ENCODE results near the gene NOX4.

NOX4 gene

DNA sequence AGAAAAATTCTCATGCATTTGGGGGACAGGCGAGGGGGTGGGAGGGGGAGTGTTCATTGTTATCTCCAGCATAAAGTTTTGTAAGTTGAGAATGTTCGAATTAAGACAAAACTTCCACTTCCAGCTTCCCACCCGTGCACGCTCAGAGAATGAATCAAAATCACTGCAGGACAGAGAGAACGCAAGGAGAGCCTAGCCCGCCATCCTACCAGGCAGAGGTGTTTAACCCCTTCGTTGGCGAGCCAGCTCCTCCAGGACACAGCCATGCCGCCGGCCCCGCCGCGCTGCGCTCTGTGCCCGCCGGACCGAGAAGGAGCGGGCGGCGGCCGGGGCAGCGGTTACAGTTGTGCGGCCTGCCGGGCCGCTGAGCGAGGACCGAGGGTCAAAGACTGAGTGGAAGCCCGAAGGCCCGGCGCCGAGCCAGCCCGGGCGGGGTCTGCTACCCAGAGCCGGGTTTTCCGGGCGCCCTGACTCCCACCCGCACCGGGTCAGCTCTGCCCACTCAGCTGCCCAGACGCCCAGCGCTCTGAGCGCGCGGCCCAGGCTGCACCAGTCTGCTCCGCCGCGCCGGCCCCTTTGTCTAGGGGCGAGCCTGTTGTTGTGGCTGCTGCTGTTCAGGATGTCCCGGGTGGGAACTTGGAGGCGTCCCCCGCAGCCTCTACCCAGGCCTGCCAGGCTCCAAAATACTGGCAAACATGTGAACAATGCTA lies at the start of gene NOX4:
Gene NOX4, minus strand, starts transcription at position 395 of the 710 bp plus-strand sequence. Its CDS starts 129 bp downstream, at position 266.
- Histone ChIP-seq H3K9me3 (ENCODE audit: insufficient read depth, low read length) (no peaks in the 10 kb centered on the region), H3K4me1 (ENCODE audit: insufficient read depth, insufficient read length) (no peaks in the 10 kb centered on the region), H3K27me3 (ENCODE audit: insufficient read depth, insufficient read length) (no peaks in the 10 kb centered on the region), H3K9ac (ENCODE audit: insufficient read length, low read depth) (peak within 1 kb of the TSS; percentile 64), H3K36me3 (ENCODE audit: insufficient read depth, insufficient read length, low read length) (peaks cover 16% of the 10 kb centered on the region), H3K4me3 (ENCODE audit: insufficient read length, low read depth) (peak within 1 kb of the TSS; percentile 50)
- DNase-seq (ENCODE audit: low read depth, low spot score), result peak; percentile 42
- TF ChIP-seq SUZ12 (IDR thresholded peaks at IDR 0.05; ENCODE audit: extremely low read depth, insufficient read depth, insufficient read length), result no peak
- TF ChIP-seq YY1 (IDR thresholded peaks at IDR 0.05; ENCODE audit: insufficient read depth, insufficient read length), result no peak
- no peak for TF ChIP-seq ZNF274 (IDR thresholded peaks at IDR 0.05; ENCODE audit: low read depth, low read length)

- H3K4me3 ChIP-seq (ENCODE audit: insufficient read length, low read depth), result no peak overlapping the region
- H3K36me3 ChIP-seq (ENCODE audit: insufficient read depth, insufficient read length, low read length), result no peaks in the 10 kb centered on the region
- H3K9me3 ChIP-seq (ENCODE audit: insufficient read depth, low read length), result no peaks in the 10 kb centered on the region
- no peaks in the 10 kb centered on the region for H3K27me3 ChIP-seq (ENCODE audit: insufficient read depth, insufficient read length)
- H3K4me1 ChIP-seq (ENCODE audit: insufficient read depth, insufficient read length), result no peaks in the 10 kb centered on the region
- no peak for DNase-seq (ENCODE audit: low read depth, low spot score)
- no peak overlapping the region for H3K9ac ChIP-seq (ENCODE audit: insufficient read length, low read depth)
- TF ChIP-seq YY1 (IDR thresholded peaks at IDR 0.05; ENCODE audit: insufficient read depth, insufficient read length) (no peak), SUZ12 (IDR thresholded peaks at IDR 0.05; ENCODE audit: extremely low read depth, insufficient read depth, insufficient read length) (no peak), ZNF274 (IDR thresholded peaks at IDR 0.05; ENCODE audit: low read depth, low read length) (no peak)
Observed at GRCh38 chr11:89540826-89541225, 49.7 kb upstream of the NOX4 start.

- no peaks in the 10 kb centered on the region for H3K4me1 ChIP-seq (ENCODE audit: insufficient read depth, insufficient read length)
- H3K9ac ChIP-seq (ENCODE audit: insufficient read length, low read depth), result no peak overlapping the region
- TF ChIP-seq YY1 (IDR thresholded peaks at IDR 0.05; ENCODE audit: insufficient read depth, insufficient read length), result no peak
- TF ChIP-seq ZNF274 (IDR thresholded peaks at IDR 0.05; ENCODE audit: low read depth, low read length), result no peak
- TF ChIP-seq SUZ12 (IDR thresholded peaks at IDR 0.05; ENCODE audit: extremely low read depth, insufficient read depth, insufficient read length), result no peak
- DNase-seq (ENCODE audit: low read depth, low spot score), result no peak
- no peaks in the 10 kb centered on the region for H3K27me3 ChIP-seq (ENCODE audit: insufficient read depth, insufficient read length)
- H3K36me3 ChIP-seq (ENCODE audit: insufficient read depth, insufficient read length, low read length), result no peaks in the 10 kb centered on the region
- no peaks in the 10 kb centered on the region for H3K9me3 ChIP-seq (ENCODE audit: insufficient read depth, low read length)
- no peak overlapping the region for H3K4me3 ChIP-seq (ENCODE audit: insufficient read length, low read depth)
Observed at GRCh38 chr11:89537936-89538335, 46.8 kb upstream of the NOX4 start.

- no peak for TF ChIP-seq SUZ12 (IDR thresholded peaks at IDR 0.05; ENCODE audit: extremely low read depth, insufficient read depth, insufficient read length)
- no peak for TF ChIP-seq ZNF274 (IDR thresholded peaks at IDR 0.05; ENCODE audit: low read depth, low read length)
- TF ChIP-seq YY1 (IDR thresholded peaks at IDR 0.05; ENCODE audit: insufficient read depth, insufficient read length), result no peak
- Histone ChIP-seq H3K27me3 (ENCODE audit: insufficient read depth, insufficient read length) (no peaks in the 10 kb centered on the region), H3K4me1 (ENCODE audit: insufficient read depth, insufficient read length) (no peaks in the 10 kb centered on the region), H3K4me3 (ENCODE audit: insufficient read length, low read depth) (no peak overlapping the region), H3K9me3 (ENCODE audit: insufficient read depth, low read length) (no peaks in the 10 kb centered on the region), H3K36me3 (ENCODE audit: insufficient read depth, insufficient read length, low read length) (no peaks in the 10 kb centered on the region), H3K9ac (ENCODE audit: insufficient read length, low read depth) (no peak overlapping the region)
- DNase-seq (ENCODE audit: low read depth, low spot score), result no peak
Observed at GRCh38 chr11:89536926-89537325, 45.8 kb upstream of the NOX4 start.

DNA sequence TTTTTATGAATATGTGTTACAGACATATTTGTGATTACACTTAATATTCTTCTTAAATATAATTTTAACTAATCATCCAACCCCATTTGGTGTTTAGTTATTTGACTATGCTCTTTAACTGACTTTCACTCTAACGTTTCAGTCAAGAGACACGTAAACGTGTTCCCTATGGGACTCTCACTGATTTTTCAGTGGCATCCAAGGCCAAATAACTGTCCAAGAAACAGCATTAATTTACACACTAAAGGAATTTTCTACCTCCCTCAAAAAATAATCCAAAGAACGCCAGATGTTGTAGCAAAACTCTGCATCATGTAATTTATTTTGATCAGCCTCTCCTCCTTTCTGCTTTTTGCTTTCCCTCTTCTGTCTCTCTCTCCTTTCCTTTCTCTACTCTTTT lies 44.0 kb upstream of the NOX4 start:
- no peak for DNase-seq (ENCODE audit: low read depth, low spot score)
- H3K9ac ChIP-seq (ENCODE audit: insufficient read length, low read depth), result no peak overlapping the region
- no peaks in the 10 kb centered on the region for H3K4me1 ChIP-seq (ENCODE audit: insufficient read depth, insufficient read length)
- no peak overlapping the region for H3K4me3 ChIP-seq (ENCODE audit: insufficient read length, low read depth)
- no peaks in the 10 kb centered on the region for H3K36me3 ChIP-seq (ENCODE audit: insufficient read depth, insufficient read length, low read length)
- no peak for TF ChIP-seq YY1 (IDR thresholded peaks at IDR 0.05; ENCODE audit: insufficient read depth, insufficient read length)
- TF ChIP-seq SUZ12 (IDR thresholded peaks at IDR 0.05; ENCODE audit: extremely low read depth, insufficient read depth, insufficient read length), result no peak
- no peaks in the 10 kb centered on the region for H3K27me3 ChIP-seq (ENCODE audit: insufficient read depth, insufficient read length)
- H3K9me3 ChIP-seq (ENCODE audit: insufficient read depth, low read length), result no peaks in the 10 kb centered on the region

DNA sequence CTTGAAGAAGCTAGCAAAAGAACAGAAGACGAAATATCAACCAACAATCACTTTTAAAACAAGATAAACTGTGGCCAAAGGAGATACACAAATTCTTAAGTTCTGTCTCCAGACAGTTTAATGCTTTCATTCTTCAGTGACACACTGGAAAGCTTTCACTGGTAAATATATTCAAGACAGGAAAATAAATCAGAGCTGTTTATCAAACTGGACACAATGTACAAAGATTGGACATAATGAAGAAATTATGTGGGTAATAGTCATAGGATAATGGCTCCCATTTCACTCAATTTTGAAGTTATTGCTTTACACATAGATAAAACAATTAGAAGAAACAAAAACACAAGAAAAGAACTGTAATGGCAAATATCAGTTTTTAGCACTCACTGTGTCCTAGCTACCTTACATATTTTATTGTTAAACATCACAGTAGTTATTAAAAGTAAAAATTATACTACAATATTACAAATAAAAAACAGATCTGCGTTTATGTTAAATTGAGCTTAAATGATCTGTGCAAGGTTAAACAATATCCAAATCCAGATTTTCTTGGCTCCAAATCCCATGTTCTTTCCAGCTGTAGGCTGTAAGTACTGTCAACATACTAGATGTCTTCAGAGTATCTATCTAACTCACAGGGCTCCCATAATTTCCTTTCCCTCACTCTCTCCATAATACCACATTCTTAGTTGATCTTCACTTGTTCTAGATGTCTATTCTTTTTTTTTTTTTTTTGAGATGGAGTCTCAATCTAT lies 38.6 kb upstream of the NOX4 start:
- Histone ChIP-seq H3K9me3 (ENCODE audit: insufficient read depth, low read length) (peaks cover 14% of the 10 kb centered on the region; the same call in 1 of the 2 replicates), H3K9ac (ENCODE audit: insufficient read length, low read depth) (no peak overlapping the region), H3K4me3 (ENCODE audit: insufficient read length, low read depth) (no peak overlapping the region), H3K27me3 (ENCODE audit: insufficient read depth, insufficient read length) (no peaks in the 10 kb centered on the region), H3K4me1 (ENCODE audit: insufficient read depth, insufficient read length) (no peaks in the 10 kb centered on the region), H3K36me3 (ENCODE audit: insufficient read depth, insufficient read length, low read length) (no peaks in the 10 kb centered on the region)
- DNase-seq (ENCODE audit: low read depth, low spot score), result no peak
- TF ChIP-seq SUZ12 (IDR thresholded peaks at IDR 0.05; ENCODE audit: extremely low read depth, insufficient read depth, insufficient read length) (no peak), YY1 (IDR thresholded peaks at IDR 0.05; ENCODE audit: insufficient read depth, insufficient read length) (no peak), ZNF274 (IDR thresholded peaks at IDR 0.05; ENCODE audit: low read depth, low read length) (no peak)

DNA sequence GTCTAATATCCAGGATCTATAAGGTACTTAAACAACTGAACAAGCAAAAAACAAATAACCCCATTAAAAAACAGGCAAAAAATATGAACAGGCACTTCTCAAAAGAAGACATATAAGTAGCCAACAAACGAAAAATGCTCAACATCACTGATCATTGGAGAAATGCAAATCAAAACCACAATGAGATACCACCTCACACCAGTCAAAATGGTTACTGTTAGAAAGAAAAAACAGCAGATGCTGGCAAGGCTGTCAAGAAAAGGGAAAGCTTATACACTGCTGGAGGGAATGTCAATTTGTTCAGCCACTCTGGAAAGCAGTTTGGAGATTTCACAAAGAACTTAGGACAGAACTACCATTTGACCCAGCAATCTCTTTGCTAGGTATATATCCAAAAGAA lies 30.6 kb upstream of the NOX4 start:
- TF ChIP-seq SUZ12 (IDR thresholded peaks at IDR 0.05; ENCODE audit: extremely low read depth, insufficient read depth, insufficient read length) (no peak), ZNF274 (IDR thresholded peaks at IDR 0.05; ENCODE audit: low read depth, low read length) (no peak), YY1 (IDR thresholded peaks at IDR 0.05; ENCODE audit: insufficient read depth, insufficient read length) (no peak)
- no peak overlapping the region for H3K9ac ChIP-seq (ENCODE audit: insufficient read length, low read depth)
- no peaks in the 10 kb centered on the region for H3K27me3 ChIP-seq (ENCODE audit: insufficient read depth, insufficient read length)
- H3K36me3 ChIP-seq (ENCODE audit: insufficient read depth, insufficient read length, low read length), result no peaks in the 10 kb centered on the region
- no peak for DNase-seq (ENCODE audit: low read depth, low spot score)
- H3K4me1 ChIP-seq (ENCODE audit: insufficient read depth, insufficient read length), result no peaks in the 10 kb centered on the region
- H3K9me3 ChIP-seq (ENCODE audit: insufficient read depth, low read length), result no peaks in the 10 kb centered on the region
- no peak overlapping the region for H3K4me3 ChIP-seq (ENCODE audit: insufficient read length, low read depth)

Measured in NT2/D1 (cell line).